Measurements from ENCODE around the gene MISP3. TPM values are rescaled to one million over a fixed set of nuclear protein-coding genes. Genes with fewer than 3 reads are reported as not detected.

The MISP3 gene
- total RNA-seq, 1 experiment from 2014 or later, result 0.54 TPM

- DNase-seq (ENCODE audit: unreplicated experiment), result no peak
- Mint-ChIP-seq H3K9me3 (ENCODE audit: unreplicated experiment) (no peaks in the 10 kb centered on the region), H3K27me3 (ENCODE audit: insufficient read depth, unreplicated experiment) (no peaks in the 10 kb centered on the region), H3K4me1 (ENCODE audit: insufficient read depth, unreplicated experiment) (no peaks in the 10 kb centered on the region), H3K4me3 (ENCODE audit: unreplicated experiment) (no peak overlapping the region), H3K36me3 (ENCODE audit: insufficient read depth, unreplicated experiment) (peaks cover 72% of the 10 kb centered on the region), H3K27ac (ENCODE audit: low read depth, unreplicated experiment) (no peak overlapping the region)
- BruUV-seq (replicated peaks), result no TSS peak
- ChIA-PET CTCF (interaction anchor here (1.2 to 2.1 kb wide), 2 partner anchors 11 to 240 kb away, joined by 3 to 6 read pairs; no protein-coding TSS in a partner anchor), POLR2A (interaction anchor here (0.5 to 1.3 kb wide), 2 partner anchors 15 to 148 kb away, joined by 3 read pairs; partner anchors contain the start of gene PRKACA)
- intact Hi-C loops (cut with micrococcal nuclease), result no loop called here
- no peak for TF ChIP-seq CTCF (IDR thresholded peaks at IDR 0.05; ENCODE audit: unreplicated experiment)
Observed at GRCh38 chr19:14102756-14103155, 30.2 kb downstream of the MISP3 start.

- Mint-ChIP-seq H3K27ac (ENCODE audit: low read depth, unreplicated experiment) (no peak overlapping the region), H3K36me3 (ENCODE audit: insufficient read depth, unreplicated experiment) (peaks cover 73% of the 10 kb centered on the region), H3K4me3 (ENCODE audit: unreplicated experiment) (no peak overlapping the region), H3K27me3 (ENCODE audit: insufficient read depth, unreplicated experiment) (no peaks in the 10 kb centered on the region), H3K9me3 (ENCODE audit: unreplicated experiment) (no peaks in the 10 kb centered on the region), H3K4me1 (ENCODE audit: insufficient read depth, unreplicated experiment) (no peaks in the 10 kb centered on the region)
- no peak for DNase-seq (ENCODE audit: unreplicated experiment)
- intact Hi-C loops (cut with micrococcal nuclease), result no loop called here
- no peak for TF ChIP-seq CTCF (IDR thresholded peaks at IDR 0.05; ENCODE audit: unreplicated experiment)
- POLR2A ChIA-PET, result interaction anchor here (0.5 to 1.3 kb wide), 2 partner anchors 14 to 147 kb away, joined by 3 read pairs; partner anchors contain the start of gene PRKACA
- no TSS peak for BruUV-seq (replicated peaks)
- CTCF ChIA-PET, result interaction anchor here (0.5 to 2.1 kb wide), 3 partner anchors 9 to 241 kb away, joined by 3 to 6 read pairs (median 3); no protein-coding TSS in a partner anchor
Observed at GRCh38 chr19:14103310-14103709, 30.7 kb downstream of the MISP3 start.

GRCh38 chr19:14105680-14106079 is 33.1 kb downstream of the MISP3 start:
- Mint-ChIP-seq H3K9me3 (ENCODE audit: unreplicated experiment) (no peaks in the 10 kb centered on the region), H3K4me1 (ENCODE audit: insufficient read depth, unreplicated experiment) (no peaks in the 10 kb centered on the region), H3K27me3 (ENCODE audit: insufficient read depth, unreplicated experiment) (no peaks in the 10 kb centered on the region), H3K4me3 (ENCODE audit: unreplicated experiment) (no peak overlapping the region), H3K36me3 (ENCODE audit: insufficient read depth, unreplicated experiment) (peaks cover 61% of the 10 kb centered on the region), H3K27ac (ENCODE audit: low read depth, unreplicated experiment) (no peak overlapping the region)
- POLR2A ChIA-PET, result interaction anchor here (0.7 to 1.5 kb wide), 2 partner anchors 12 to 972 kb away, joined by 3 read pairs; partner anchors contain the start of gene PRKACA
- BruUV-seq (replicated peaks), result no TSS peak
- DNase-seq (ENCODE audit: unreplicated experiment), result no peak
- intact Hi-C loops (cut with micrococcal nuclease), result no loop called here
- CTCF ChIA-PET, result interaction anchor here (0.6 to 0.7 kb wide), 2 partner anchors 10 to 243 kb away, joined by 3 to 4 read pairs; no protein-coding TSS in a partner anchor
- no peak for TF ChIP-seq CTCF (IDR thresholded peaks at IDR 0.05; ENCODE audit: unreplicated experiment)

GRCh38 chr19:14106840-14107239 is 34.3 kb downstream of the MISP3 start:
- H3K4me1 Mint-ChIP-seq (ENCODE audit: insufficient read depth, unreplicated experiment), result no peaks in the 10 kb centered on the region
- no peaks in the 10 kb centered on the region for H3K9me3 Mint-ChIP-seq (ENCODE audit: unreplicated experiment)
- H3K27me3 Mint-ChIP-seq (ENCODE audit: insufficient read depth, unreplicated experiment), result no peaks in the 10 kb centered on the region
- H3K36me3 Mint-ChIP-seq (ENCODE audit: insufficient read depth, unreplicated experiment), result peaks cover 54% of the 10 kb centered on the region
- POLR2A ChIA-PET, result no interaction called here
- CTCF ChIA-PET, result interaction anchor here (0.7 kb wide), 1 partner anchor 11 kb away, joined by 6 read pairs; no protein-coding TSS in a partner anchor
- no peak overlapping the region for H3K4me3 Mint-ChIP-seq (ENCODE audit: unreplicated experiment)
- intact Hi-C loops (cut with micrococcal nuclease), result no loop called here
- BruUV-seq (replicated peaks), result no TSS peak
- H3K27ac Mint-ChIP-seq (ENCODE audit: low read depth, unreplicated experiment), result no peak overlapping the region
- DNase-seq (ENCODE audit: unreplicated experiment), result no peak
- no peak for TF ChIP-seq CTCF (IDR thresholded peaks at IDR 0.05; ENCODE audit: unreplicated experiment)

Measured in MCF 10A (cell line).